Spleen (tissue), 11 donors: Measurements from ENCODE around the gene SZRD1. TPM values are rescaled to one million over a fixed set of nuclear protein-coding genes. Genes with fewer than 3 reads are reported as not detected.

ENCODE experiments used
- DNase-seq: peaks from one replicate; pipeline ENCODE4 v3.0.0-alpha.2; 2020
- H3K27ac ChIP-seq, 8 donors: fragments of 200-600 bp; sonication (generic) in 7 of 8; 1 replicate in 4 of 8; 2 replicates in 4 of 8; pipeline versions ENCODE4 v1.5.0 to v1.8.0; 2016 to 2021; ENCODE audit warnings: inconsistent platforms in 4 of 8, mild to moderate bottlenecking in 4 of 8, moderate library complexity in 1 of 8
- H3K27me3 ChIP-seq, 7 donors: fragments of 200-600 bp; sonication (generic) in 6 of 7; replicated peaks in 1 of 7; 1 replicate in 4 of 7; 2 replicates in 3 of 7; pipeline versions ENCODE4 v1.5.0 to v1.8.0; 2016 to 2021; ENCODE audit warnings: inconsistent platforms in 3 of 7, mild to moderate bottlenecking in 1 of 7
- H3K36me3 ChIP-seq, 6 donors: fragments of 200-600 bp; sonication (generic) in 5 of 6; 1 replicate in 4 of 6; 2 replicates in 2 of 6; pipeline versions ENCODE4 v1.5.0 to v1.8.0; 2016 to 2021; ENCODE audit warnings: inconsistent platforms in 2 of 6
- H3K4me1 ChIP-seq, 6 donors: fragments of 200-600 bp; sonication (generic) in 5 of 6; 1 replicate in 3 of 6; 2 replicates in 3 of 6; pipeline versions ENCODE4 v1.5.0 to v1.8.0; 2016 to 2021; ENCODE audit warnings: inconsistent platforms in 3 of 6
- H3K4me3 ChIP-seq, 8 donors: fragments of 200-600 bp; sonication (generic) in 7 of 8; 1 replicate in 4 of 8; 2 replicates in 4 of 8; pipeline versions ENCODE4 v1.5.0 to v1.8.0; 2016 to 2021; ENCODE audit warnings: inconsistent platforms in 4 of 8, mild to moderate bottlenecking in 4 of 8, moderate library complexity in 2 of 8
- H3K9me3 ChIP-seq, 8 donors: fragments of 200-600 bp; sonication (generic) in 7 of 8; 1 replicate in 4 of 8; 2 replicates in 4 of 8; pipeline versions ENCODE4 v1.5.0 to v1.8.0; 2016 to 2021; ENCODE audit warnings: inconsistent platforms in 4 of 8
- POLR2A ChIP-seq, 3 donors: fragments of 450-650 bp; IDR thresholded peaks; one replicate each; pipeline ENCODE4 v1.5.1; 2017; ENCODE audit warnings: antibody characterized with exemption in 3 of 3, mild to moderate bottlenecking in 1 of 3
- POLR2AphosphoS5 ChIP-seq, 3 donors: sonication (generic); formaldehyde crosslinking; IDR thresholded peaks; one replicate each; pipeline ENCODE4 v1.5.1; 2017; ENCODE audit warnings: antibody characterized with exemption in 3 of 3
- WGBS, 5 donors: extraction: QIAGEN DNeasy Blood & Tissue Kit in 3 of 5; methylation state at CpG; one replicate each; pipeline versions ENCODE4 v1.1.5 to v1.1.7; 2013 to 2018; 5-methylcytosine and 5-hydroxymethylcytosine counted together
- intact Hi-C: fragments of 100-400 bp; cut with DNase I; formaldehyde crosslinking; loops from one replicate; pipeline ENCODE4 v1.15.0; 2023; ENCODE audit warnings: low total_unique reads
- polyA plus RNA-seq, 3 donors: library from polyadenylated mRNA; stranded (reverse); fragments of 200-250 nt; gene quantifications; one replicate each; pipeline ENCODE4 v1.2.1, GENCODE V29; 2013
- total RNA-seq, 7 donors: library from RNA; depleted of rRNA in 3 of 7; stranded (reverse); fragments of >200 nt in 3 of 7; fragmentation: NEBNext Ultra II Directional in 4 of 7; extraction: Animal tissue kit (Norgen Biotek cat#: 25700) in 4 of 7; gene quantifications; one replicate each; pipeline versions ENCODE4 v1.1.0 to v1.2.1, GENCODE V29; 2016 to 2021
- TF ChIP-seq, protein P1 (sequence below), 11 experiments: fragments of 200-600 bp in 7 of 11; fragments of 450-650 bp in 4 of 11; sonication (generic) in 4 of 11; IDR thresholded peaks in 8 of 11; conservative IDR thresholded peaks in 3 of 11; 1 replicate in 7 of 11; 2 replicates in 4 of 11; pipeline versions ENCODE4 v1.4.0 to v1.8.0; 2016 to 2021; ENCODE audit warnings: antibody characterized with exemption in 11 of 11, inconsistent platforms in 4 of 11, mild to moderate bottlenecking in 1 of 11
- donor health status: healthy with polysubstance abuse.
- donor health status: DM: no; HTN: no; CAD: no; lungs with moderate emphysema.
- donor health status: DM: no; HTN: no; CAD: no.
- donor health status: Bipolar disorder and iron deficiency.
- donor health status: healthy.
- donor health status: DM: no; HTN: no; CAD: no.
- donor health status: DM: yes; HTN: yes; CAD: no.

Gene SZRD1
- total and polyA plus RNA-seq, 10 donors, result 37.8 to 129 (median 84.6) TPM

DNA sequence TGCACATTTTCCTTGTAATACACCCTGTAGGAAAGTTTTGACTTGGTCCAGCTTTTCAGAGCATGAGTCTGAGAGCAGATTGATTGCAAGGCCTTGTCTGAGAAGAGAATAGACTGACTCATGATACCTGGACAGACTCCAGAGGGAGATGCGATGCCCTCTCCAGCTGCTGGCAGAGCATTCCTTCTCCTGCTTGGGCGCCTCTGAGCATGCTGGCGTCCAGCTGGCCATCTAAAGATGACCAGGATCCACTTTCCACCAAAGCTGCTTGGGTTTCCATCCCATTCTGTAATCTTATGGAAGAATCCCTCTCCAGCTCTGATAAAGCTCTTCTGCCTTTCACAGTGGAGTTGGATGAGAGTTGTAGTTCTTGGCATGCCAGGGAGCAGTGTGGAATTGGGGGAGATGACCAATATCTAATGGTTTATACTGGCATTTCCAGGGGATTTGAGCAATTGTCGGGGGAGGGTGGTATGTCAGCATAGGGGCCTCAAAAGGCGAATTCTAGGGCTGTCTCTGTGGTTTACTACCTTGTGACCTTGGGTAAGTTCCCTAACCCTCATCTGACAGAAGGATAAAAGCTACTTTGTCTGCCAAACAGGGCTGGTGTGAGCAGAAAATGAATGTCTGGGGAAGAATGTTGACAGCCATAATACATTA is 19.5 kb downstream of the SZRD1 start:
- Histone ChIP-seq H3K9me3 (no peaks in the 10 kb centered on the region), H3K27ac (peak overlapping the region; percentile 1 to 78 (median 72)), H3K27me3 (no peaks in the 10 kb centered on the region), H3K4me1 (peaks cover 53 to 100% (median 81%) of the 10 kb centered on the region in 6 donors), H3K4me3 (peak overlapping the region in 3 of 8 donors; percentile 6 to 53 (median 22)), H3K36me3 (peaks cover 0 to 20% (median 0%) of the 10 kb centered on the region in 6 donors)
- WGBS, 5 donors, result 41 to 56% (median 48%) methylated on average over 5 of the region's 5 CpGs
- intact Hi-C loops, result no loop called here
- DNase-seq, result no peak
- TF ChIP-seq, protein P1, sequence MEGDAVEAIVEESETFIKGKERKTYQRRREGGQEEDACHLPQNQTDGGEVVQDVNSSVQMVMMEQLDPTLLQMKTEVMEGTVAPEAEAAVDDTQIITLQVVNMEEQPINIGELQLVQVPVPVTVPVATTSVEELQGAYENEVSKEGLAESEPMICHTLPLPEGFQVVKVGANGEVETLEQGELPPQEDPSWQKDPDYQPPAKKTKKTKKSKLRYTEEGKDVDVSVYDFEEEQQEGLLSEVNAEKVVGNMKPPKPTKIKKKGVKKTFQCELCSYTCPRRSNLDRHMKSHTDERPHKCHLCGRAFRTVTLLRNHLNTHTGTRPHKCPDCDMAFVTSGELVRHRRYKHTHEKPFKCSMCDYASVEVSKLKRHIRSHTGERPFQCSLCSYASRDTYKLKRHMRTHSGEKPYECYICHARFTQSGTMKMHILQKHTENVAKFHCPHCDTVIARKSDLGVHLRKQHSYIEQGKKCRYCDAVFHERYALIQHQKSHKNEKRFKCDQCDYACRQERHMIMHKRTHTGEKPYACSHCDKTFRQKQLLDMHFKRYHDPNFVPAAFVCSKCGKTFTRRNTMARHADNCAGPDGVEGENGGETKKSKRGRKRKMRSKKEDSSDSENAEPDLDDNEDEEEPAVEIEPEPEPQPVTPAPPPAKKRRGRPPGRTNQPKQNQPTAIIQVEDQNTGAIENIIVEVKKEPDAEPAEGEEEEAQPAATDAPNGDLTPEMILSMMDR (IDR thresholded peaks at IDR 0.05 in 8 of 11, conservative IDR thresholded peaks at IDR 0.05 in 3 of 11), result no peak
- TF ChIP-seq POLR2AphosphoS5 (IDR thresholded peaks at IDR 0.05) (no peak), POLR2A (IDR thresholded peaks at IDR 0.05) (no peak)

DNA sequence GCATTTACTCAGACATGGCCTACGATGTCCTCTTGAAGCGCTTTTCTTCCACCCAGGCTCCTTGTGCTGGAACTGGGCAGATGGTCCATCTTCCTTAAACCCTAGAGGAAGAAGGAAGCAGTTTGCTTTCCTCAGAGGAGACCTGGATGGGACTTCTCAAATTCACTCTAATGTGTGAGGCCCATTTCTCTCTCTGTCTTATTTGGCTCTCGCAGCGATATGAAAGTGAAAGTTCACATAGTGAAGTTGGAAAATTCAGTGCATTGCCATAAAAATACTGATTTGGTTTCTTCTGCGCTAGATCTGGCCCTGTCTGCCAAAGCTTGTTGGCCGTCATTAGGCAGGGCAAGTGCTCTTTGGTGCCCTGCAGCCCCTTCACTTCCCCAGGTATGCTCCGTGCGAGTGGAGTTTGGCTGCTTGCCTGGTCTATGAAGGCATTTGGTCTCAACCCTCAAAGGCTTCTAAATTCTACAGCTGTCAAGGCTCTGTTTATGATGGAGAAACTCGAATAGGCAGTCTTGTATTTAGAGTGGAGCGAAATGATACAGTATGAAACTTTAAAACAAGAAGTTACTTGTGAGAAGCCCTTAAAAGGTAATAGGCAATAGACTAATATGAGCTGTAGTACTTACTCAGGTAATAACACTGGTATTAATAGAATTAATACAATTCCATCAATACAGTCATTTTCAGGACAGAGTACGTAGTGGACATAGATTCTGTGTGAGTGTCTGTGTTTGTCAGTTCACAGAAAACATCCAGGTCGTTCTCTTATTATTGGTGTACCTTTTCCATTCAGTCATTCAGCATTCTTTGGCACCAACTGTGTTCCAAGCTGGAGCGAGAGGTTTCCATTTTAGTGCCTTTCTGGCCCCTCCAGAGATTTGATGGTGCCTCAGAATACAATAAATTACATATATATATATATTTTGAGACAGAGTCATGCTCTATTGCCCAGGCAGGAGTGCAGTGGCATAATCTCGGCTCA is 20.5 kb downstream of the SZRD1 start:
- no peak for DNase-seq
- H3K4me3 ChIP-seq, result peak overlapping the region in 5 of 8 donors; percentile 5 to 53 (median 6)
- 44 to 56% (median 51%) methylated on average over 14 of the region's 14 CpGs for WGBS, 5 donors
- H3K9me3 ChIP-seq, result no peaks in the 10 kb centered on the region
- peaks cover 0 to 28% (median 0%) of the 10 kb centered on the region in 6 donors for H3K36me3 ChIP-seq
- intact Hi-C loops, result no loop called here
- peaks cover 62 to 100% (median 87%) of the 10 kb centered on the region in 6 donors for H3K4me1 ChIP-seq
- H3K27ac ChIP-seq, result peak overlapping the region; percentile 1 to 78 (median 72)
- no peaks in the 10 kb centered on the region for H3K27me3 ChIP-seq
- TF ChIP-seq POLR2A (IDR thresholded peaks at IDR 0.05) (no peak), POLR2AphosphoS5 (IDR thresholded peaks at IDR 0.05) (peak in 1 of 3 donors; percentile 32)
- TF ChIP-seq, protein P1 (IDR thresholded peaks at IDR 0.05 in 8 of 11, conservative IDR thresholded peaks at IDR 0.05 in 3 of 11), result no peak

DNA sequence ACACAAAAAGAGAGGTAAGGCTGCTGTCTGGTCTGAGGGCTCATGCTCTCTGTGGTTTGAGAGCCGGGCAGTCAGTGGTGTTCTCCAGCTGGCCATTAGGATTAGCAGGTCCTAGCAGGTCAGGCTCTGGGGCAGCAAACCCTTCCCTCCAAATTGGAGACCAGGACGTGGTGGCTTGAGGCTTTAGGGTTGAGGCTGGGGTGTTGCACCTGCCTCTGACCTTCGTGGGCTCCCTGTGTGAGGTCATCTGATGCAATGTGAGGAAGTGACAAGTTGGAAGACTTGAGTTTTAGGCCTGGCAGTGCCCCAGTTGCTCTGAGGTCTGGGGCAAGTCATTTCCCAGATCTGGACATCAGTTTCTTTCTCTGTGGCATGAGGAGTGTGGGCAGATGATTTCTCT is 24.4 kb downstream of the SZRD1 start:
- Histone ChIP-seq H3K36me3 (peaks cover 0 to 54% (median 35%) of the 10 kb centered on the region in 6 donors), H3K9me3 (no peaks in the 10 kb centered on the region), H3K4me1 (peaks cover 42 to 95% (median 73%) of the 10 kb centered on the region in 6 donors), H3K27ac (peak overlapping the region in 7 of 8 donors; percentile 22 to 74 (median 39)), H3K27me3 (no peaks in the 10 kb centered on the region), H3K4me3 (no peak overlapping the region)
- TF ChIP-seq, protein P1 (IDR thresholded peaks at IDR 0.05 in 8 of 11, conservative IDR thresholded peaks at IDR 0.05 in 3 of 11), result no peak
- TF ChIP-seq POLR2AphosphoS5 (IDR thresholded peaks at IDR 0.05), result peak in 1 of 3 donors; percentile 17
- no peak for TF ChIP-seq POLR2A (IDR thresholded peaks at IDR 0.05)
- 29 to 43% (median 33%) methylated on average over 3 of the region's 3 CpGs for WGBS, 5 donors
- intact Hi-C loops, result no loop called here
- no peak for DNase-seq
